NCI-H345 (cell line): ENCODE data around the gene ZNF385C.
"Not testable (repeated sequence)": the region's sequence is repeated elsewhere in the genome, so short reads cannot be mapped to it uniquely, and the experiment has no call there.

Experiments used
- DNase-seq: peaks from one replicate; lab custom pipeline; 2025; lab: John Stamatoyannopoulos, UW

The ZNF385C gene, protein sequence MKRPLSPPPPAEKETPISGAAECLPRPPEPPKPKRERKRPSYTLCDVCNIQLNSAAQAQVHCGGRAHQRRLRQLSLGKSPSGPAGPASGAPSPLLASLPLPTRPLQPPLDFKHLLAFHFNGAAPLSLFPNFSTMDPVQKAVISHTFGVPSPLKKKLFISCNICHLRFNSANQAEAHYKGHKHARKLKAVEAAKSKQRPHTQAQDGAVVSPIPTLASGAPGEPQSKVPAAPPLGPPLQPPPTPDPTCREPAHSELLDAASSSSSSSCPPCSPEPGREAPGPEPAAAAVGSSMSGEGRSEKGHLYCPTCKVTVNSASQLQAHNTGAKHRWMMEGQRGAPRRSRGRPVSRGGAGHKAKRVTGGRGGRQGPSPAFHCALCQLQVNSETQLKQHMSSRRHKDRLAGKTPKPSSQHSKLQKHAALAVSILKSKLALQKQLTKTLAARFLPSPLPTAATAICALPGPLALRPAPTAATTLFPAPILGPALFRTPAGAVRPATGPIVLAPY

DNA sequence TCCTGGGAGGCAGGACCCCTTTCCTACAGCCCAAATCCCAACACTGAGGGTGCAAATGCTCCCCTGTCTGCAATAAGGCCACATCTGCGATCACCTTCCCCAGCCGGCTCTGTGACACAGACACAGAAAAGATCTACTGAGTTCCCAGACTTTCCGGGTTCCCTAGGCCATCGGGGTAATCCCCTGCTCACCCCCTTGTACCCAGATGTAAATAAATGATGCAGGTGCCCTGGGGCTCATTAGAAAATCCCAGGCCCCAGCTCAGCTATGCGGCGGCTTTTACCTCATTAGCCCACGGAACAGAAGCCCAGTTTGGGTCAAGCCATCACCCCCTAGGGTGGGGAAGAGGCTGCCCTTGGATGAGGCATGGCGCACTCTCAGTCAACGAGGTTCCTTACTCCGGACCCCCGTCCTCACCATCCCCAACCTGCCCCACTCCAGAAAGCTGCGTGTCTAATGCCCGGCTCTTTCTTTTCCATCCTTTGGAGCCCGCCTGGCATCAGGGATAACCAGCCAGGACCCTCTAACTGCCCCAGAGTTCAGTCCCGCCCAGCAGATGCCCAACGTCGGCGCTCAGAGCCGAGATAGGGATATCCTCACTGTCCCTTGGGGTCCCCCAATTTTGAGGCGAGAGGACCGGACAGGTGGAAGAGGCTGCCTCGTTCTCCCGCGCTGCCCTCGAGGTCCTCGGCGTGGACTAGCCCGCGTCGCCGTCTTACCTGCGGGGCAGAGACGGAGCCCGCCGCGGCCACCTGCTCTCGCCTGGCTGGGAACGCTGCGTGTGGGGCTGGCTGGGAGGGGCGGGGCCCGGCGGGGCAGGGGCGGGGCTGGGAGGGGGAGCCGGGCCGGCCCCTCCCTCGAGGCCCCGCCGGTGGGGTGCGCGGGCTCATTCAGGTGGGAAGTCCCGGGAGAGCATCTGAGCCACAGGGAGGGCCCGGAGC, at the start of gene ZNF385C:
TSS of gene ZNF385C (minus strand) at position 783 of the 941 bp plus-strand sequence. CDS start 35,417 bp downstream, outside the sequence.
- DNase-seq: peak; percentile 23

DNA sequence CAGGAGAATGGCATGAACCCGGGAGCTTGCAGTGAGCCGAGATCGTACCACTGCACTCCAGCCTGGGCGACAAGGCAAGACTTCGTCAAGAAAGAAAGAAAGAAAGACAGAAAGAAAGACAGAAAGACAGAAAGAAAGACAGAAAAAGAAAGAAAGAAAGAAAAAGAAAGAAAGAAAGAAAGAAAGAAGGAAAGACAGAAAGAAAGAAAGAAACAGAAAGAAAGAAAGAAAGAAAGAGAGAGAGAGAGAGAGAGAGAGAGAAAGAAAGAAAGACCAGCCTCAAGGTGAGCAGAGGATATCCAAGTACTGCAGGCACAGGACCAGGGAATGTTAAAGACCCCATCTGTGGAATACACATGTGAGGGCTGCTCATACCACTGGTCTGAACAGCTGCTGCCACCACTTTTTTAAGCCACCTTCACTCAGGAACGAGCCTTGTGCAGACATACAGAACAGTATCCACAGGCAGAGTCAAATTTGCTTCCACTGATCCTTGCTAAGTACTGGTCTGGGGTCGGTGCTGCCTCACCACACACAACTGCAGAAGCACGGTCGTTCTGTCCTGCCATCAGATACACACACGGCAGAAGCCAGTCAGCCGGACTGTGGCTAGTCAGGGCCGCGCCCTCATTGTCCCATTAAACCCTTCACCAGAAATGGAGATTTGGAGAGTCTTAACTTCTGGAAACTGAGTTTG, 48.8 kb upstream of the ZNF385C start:
- no peak for DNase-seq

DNA sequence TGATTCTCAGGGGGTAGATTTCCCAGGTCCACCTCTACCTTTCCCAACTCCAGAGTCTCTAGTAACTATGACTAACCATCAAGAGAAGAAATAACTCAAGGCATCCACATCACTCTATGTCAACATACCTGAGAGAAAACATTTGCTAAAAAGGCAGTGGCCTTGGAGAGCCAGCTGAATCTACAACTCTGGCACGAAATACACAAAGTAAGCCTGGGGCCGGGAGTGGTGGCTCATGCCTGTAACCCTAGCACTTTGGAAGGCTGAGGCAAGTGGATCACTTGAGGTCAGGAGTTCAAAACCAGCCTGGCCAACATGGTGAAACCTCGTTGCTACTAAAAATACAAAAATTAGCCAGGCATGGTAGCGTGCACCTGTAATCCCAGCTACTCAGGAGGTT, 44.9 kb upstream of the ZNF385C start:
- not testable (repeated sequence) for DNase-seq

DNA sequence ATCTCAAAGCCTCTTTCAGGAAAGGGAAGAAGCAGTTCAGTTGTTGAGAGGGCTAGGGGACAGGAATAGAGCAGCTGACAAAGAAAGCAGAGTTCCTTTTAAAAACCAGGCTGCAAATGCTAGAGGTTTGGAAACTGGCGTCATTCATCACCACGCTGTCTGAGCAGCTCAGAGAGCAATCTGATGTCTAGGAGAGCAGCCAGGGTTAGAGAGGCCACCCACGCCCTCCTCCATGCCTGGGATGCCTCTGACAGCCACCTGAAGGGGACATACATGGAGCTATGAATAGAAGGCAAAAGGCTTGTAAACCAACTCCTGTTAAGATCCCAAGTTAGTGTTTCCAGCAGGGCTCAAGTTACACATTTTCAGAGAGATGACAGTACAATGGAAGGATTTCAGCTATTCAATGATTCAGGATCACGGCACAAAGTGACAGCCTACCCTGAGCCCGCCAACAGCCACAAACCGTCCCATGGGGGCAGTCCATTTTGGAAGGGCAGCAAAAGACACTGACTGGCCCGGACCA, 44.2 kb upstream of the ZNF385C start:
- DNase-seq: no peak

DNA sequence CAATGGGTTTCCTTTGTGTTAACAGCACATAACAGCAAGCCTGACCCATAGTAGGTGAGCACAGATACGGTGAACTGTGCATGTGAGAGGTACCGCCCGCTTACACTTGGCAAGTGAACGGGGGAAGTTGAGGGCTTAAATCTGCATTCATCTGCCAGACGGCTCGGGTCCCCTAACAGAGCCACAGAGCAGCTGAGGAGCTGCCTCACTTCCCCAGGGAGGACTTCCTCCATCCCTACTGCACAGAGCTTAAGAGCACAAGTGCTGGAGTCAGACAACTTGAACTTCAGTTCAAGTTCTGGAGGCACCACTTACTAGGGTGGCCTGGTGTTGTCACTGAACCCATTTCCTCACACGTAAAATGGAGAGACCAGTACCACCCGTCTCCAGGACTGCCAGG, 43.1 kb upstream of the ZNF385C start:
- no peak for DNase-seq

DNA sequence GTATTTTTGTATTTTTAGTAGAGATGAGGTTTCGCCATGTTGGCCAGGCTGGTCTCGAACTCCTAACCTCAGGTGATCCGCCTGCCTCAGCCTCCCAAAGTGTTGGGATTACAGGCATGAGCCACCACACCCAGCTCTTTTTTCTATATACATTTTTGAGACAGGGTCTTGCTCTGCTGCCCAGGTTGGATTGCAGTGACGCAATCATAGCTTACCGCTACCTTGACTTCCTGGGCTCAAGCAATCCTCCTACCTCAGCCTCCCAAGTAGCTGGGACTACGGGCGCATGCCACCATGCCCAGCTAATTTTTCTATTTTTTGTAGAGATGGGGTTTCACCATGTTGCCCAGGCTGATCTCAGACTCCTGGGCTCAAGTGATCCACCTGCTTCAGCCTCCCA, 42.4 kb upstream of the ZNF385C start:
- not testable (repeated sequence) for DNase-seq

DNA sequence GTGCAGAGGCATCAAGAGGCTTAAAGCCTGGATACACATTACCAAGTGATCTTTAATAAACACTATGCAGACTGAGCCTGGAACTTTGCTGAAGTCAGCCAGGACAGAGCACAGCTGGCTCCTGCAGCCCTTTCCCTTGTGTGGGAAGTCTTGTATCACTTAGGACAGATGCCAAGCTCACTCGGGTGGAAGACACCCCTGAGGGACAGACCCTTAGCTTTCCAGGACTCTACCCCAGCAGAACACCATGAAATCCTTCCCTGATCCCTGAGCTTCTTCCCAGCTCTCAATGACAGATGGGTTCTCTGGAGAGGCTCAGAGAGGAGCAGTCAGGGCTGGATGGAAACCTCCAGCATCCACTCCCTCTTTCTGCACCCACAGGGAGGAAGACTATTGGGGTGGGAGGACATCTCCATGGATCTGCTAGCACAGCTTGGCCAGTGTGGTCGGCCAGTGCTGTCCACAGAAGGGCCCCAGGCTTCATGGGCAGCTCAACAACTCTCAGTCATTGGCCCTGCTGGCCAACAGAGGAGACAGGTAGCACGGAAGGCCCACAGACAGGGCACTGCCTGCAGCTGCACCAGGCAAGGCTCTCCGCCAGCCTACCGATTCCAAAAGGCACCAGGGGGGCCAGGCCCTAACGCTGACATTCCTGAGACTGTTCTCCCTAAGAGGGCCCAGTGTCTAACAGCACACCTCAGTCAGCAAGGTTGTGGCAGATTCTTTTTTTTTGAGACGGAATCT, 40.6 kb upstream of the ZNF385C start:
- no peak for DNase-seq

DNA sequence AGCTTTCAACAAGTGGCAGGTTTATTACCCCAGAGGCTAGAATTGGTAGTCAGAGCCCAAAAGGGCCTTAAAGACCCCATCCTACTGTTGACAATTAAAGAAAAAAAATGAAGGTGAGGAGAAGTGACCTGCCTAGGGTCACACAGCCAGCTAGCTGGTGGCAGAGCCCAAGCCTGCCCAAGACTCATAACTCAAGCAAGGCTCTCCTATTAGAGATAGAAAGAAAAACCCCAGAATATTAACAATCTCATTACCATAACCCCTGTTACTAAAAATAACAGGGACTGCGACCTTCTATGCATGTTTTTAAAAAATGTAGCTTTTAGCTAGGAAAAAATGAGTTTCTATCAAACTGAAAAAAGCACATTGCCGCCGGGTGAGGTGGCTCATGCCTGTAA, 38.4 kb upstream of the ZNF385C start:
- DNase-seq: no peak

DNA sequence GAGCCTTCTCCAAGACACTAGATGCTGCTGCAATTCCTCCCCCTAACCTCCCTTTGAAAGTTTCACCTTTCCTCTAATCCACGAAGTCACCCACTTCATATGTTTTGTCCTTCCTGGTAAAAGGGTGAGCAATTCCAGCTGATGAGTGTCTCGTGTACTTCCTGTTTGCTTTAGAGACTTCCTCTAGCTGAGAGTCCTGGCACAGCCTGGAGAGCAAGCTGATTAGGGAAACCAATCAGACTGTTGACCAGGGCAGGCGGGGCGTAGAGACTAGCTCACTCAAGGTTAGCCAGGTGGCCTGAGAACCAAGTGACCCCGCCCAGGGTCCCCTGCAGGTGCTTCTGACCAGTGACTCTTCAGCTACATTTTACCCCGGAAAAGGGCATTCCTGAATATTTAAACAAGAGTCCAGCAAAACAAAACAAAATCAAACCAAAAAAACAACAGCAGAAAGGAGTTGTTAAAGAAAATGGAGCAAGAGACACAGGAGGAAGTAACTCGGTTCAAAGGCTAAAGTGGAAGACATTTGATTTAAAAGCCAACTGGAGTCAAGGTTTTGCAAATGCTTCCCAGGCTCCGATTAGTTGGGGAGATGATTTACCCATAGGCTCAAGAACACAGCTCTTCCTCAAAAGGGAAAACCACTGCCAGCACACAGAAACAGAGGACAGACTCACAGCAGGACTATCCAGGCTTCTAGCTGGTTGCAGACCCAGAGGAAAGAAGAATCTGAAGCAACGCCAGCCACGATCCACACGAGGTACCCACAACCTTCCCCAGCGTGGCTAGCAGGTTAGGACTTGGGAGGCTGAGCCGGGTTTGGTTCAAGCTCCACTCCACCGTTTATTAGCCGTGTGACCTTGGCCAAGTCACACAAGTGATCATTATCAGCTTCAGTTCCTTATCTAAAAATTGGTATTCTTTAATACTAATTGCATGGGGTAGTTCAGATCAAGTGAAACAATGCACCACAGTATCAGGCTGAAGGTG, 37.7 kb upstream of the ZNF385C start:
- no peak for DNase-seq

DNA sequence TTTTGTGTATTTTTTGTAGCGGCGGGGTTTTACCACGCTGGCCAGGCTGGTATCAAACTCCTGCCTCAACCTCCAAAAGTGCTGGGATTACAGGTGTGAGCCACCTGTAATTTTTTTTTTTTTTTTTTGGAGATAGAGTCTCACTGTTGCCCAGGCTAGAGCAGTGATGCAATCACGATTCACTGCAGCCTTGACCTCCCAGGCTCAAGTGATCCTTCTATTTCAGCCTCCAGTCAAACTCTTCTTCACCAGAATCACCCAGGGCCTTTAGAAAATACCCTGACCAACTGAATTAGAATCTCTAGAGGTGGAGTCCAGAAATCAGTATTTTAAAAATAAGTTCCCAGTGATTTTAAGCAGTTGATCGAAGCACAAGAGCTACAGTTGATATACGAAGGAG, 36.9 kb upstream of the ZNF385C start:
- no peak for DNase-seq

DNA sequence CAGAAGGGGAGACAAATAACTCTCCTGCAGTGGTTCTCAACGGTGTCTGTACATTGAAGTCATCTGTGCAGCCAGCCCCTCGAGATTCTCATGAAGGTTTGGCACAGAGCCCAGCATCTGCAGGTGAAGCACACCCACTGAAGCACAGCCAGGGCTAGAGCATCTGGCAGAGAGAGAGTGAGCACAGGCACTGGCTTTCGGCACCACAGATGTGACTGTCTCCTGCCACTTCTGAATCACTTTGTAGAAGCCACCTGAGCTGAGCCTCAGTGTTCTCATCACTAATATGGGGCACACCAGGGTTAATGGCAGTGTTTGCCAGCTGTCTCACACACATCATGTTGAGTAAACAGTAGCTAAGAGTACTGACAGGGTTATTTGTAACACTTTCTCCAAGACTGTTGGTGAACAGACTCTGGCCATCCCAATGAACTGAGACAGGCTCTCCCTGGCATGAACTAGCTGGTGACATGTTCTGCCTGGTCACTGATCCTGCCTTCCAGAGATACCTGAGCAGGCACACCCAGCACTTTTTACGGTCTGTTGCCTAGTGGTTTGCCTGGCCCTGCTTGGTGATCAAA, 35.3 kb upstream of the ZNF385C start:
- DNase-seq: peak; percentile 89

DNA sequence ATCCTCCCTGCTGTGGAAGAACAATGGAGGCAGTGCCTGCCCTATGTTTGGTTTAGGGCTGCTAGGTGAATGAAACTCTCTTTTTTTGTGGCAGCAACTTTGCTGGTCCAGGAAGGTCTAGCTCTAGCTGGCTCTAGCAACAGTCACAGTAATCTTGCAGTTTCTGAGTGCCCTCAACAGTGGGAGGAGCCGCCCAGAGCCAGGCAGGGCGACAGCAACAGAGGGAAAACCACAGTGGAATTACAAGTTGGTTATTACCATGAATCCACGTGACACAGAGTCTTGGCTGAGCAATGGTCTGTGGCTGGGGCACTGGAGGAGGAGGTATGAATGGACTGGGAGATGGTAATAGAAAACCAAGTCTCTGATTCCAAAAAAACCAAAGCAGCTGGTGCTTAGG, 34.7 kb upstream of the ZNF385C start:
- peak; percentile 23 for DNase-seq

DNA sequence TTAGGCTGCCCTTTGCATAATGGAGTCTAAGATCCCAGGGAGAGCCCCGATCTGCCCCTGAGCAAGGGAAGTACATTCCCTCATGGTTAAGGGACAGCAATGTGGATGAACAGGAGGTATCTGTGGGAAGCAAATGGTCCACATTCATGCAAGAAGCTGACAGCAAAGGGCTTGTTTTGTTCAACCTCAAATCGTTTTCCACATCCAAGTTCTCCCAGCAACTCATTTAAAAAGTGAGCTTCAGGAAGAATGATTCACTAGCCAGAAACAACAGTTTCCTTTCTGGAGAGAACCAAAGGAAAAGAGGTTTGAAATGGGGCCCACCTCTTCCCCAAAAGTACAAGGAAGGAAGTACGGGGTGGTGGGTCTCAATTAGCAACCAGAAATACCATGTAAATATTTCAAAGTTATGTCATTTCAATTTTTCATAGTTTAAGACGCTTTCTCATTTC, 33.7 kb upstream of the ZNF385C start:
- no peak for DNase-seq

DNA sequence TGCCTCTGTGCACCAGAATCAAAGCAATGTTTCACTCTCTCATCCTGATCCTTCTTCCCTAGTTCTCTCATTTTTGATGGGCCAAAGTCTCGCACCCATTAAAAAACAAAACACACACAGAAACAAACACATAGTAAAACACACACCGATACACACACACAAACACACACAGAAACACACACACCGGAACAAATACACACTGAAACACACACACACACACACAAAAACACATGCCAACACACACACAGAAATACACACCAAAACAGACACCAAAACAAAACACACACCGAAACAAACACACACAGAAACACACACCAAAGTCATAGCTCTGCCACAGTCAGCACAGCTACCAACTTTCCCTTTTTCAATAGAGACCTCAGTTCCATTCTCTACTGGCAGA, 33.0 kb upstream of the ZNF385C start:
- no peak for DNase-seq

DNA sequence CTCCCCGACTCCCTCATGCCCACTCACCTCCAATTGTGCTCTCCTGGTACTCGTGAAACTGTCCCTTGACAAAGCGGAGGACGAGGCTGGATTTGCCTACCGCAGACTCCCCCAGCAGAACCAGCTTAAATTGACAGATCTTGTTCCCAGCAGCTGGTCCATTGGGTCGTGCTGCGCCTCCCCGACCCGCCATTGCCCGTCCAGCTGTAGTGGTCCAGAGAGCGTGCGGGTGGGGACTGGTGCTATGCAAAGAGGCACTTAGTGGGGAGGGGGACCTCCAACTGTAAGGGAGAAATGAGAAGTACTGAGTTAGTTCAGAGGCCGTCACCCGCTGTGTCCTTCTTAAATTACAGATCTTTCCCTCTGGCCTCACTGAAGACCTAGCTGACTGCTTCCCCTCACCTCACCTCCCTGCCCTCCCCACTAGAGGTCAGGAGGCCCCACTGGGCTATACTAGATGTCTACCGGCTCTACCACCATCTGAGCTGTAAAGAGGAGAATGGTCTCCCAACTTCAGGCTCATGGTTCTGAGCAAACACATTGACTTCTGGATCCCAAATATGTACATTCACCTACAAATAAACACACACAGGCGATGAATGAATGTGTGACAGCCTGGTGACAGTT, 32.1 kb upstream of the ZNF385C start:
- no peak for DNase-seq

DNA sequence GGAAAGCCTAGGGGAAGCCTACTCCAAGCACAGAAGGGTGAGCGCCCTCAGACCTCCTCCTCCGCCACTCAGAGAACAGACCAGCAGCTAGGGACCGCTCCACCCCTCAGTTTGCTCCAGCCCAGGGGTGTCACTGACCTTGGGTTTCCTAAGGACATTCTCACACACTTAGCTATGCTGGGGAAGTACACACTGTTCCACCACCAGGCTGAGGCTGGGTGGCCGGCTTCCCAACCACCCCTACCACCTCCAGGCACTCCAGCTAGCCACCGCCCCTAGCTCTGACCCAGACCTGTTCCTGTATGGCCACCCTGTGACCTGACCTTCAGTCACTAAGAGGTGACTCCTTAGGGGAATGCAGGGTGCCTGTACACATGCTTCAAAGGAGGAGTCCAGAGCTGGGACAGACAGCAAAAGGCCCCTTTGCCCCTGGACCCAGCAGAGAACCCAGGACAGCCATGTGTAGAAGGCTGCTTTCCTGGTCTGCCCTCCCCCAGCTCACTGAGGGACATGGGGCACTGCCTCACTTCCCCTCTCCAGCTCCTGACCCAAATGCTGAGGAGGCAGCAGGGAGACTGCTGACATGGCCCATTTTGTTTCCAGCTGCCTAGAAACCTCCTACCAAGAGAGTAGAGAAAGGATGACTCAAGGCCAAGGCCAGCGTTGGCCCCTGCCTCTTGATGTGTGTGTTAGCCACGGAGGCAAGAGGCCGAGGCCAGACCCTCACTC, 31.0 kb upstream of the ZNF385C start:
- DNase-seq: no peak

DNA sequence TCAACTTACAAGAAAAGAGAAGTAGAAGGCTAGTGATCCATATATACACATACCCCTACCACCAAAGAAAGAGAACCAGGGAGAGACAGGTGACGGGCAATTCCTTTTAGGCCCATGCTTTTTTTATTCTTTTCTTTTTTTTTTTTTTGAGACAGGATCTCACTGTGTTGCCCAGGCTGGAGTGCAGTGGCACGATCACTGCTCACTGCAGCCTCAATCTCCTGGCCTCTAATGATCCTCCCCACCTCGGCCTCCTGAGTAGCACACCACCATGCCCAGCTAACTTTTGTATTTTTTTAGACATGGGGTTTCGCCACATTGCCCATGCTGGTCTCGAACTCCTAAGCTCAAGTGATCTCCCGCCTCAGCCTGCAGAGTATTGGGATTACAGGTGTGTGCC, 29.1 kb upstream of the ZNF385C start:
- DNase-seq: no peak

DNA sequence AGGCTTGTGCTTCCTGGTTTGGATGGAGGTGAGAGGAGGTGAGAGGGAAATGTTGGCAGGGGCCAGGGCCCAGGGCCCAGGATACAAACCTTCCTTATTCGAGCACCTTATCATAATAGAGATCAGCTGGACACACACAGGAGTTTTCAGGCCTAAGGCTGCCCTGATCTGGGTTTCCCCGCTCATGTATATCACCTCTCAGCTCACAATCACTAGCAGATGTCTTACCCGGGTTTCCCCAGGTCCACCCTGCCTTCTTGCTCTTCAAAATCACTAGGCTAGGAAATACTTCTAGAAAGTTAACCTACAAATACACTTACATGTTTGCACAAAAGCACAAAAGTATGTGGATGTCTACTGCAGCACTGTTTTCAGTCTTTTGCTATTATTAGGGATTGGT, 28.6 kb upstream of the ZNF385C start:
- no peak for DNase-seq
